K562 (cell line): ENCODE data around the gene NRIP2. TPM values are rescaled to one million over a fixed set of nuclear protein-coding genes. Genes with fewer than 3 reads are reported as not detected.
A peak's percentile ranks its signal among the peaks of the same experiment; 100 is the strongest.

Experiments
- ATF1 ChIP-seq, 2 experiments: fragments of 450-650 bp in 1 of 2; IDR thresholded peaks; 2 replicates each; pipeline ENCODE4 v1.6.1; 2016; ENCODE audit warnings: missing compliant biosample characterization in 1 of 2, missing genetic modification characterization in 1 of 2
- CCNT2 ChIP-seq: IDR thresholded peaks from 2 replicates; pipeline ENCODE4 v1.6.1; 2011; ENCODE audit warnings: borderline replicate concordance, low read depth, mild to moderate bottlenecking, moderate library complexity, mixed read lengths, low read length; ENCODE audit not compliant: insufficient read length; ENCODE audit errors: extremely low read depth
- CHD2 ChIP-seq: IDR thresholded peaks from 2 replicates; pipeline ENCODE4 v1.6.1; 2011; ENCODE audit warnings: low read depth, low read length
- CXXC5 ChIP-seq: fragments of 250-450 bp; sonication (Bioruptor Pico); IDR thresholded peaks from 2 replicates; pipeline ENCODE4 v1.8.0; 2022; ENCODE audit warnings: inconsistent platforms, mild to moderate bottlenecking, moderate library complexity
- MAX ChIP-seq: sonication (generic); formaldehyde crosslinking; IDR thresholded peaks from 2 replicates; pipeline ENCODE4 v1.9.0; 2022; ENCODE audit warnings: mild to moderate bottlenecking, missing genetic modification reagents
- MBD1 ChIP-seq: fragments of 250-450 bp; sonication (Bioruptor Pico); IDR thresholded peaks from 2 replicates; pipeline ENCODE4 v1.8.0; 2022; ENCODE audit warnings: inconsistent platforms
- MTA3 ChIP-seq: fragments of 450-650 bp; formaldehyde crosslinking; IDR thresholded peaks from 2 replicates; pipeline ENCODE4 v1.6.1; 2017; ENCODE audit warnings: mild to moderate bottlenecking, borderline replicate concordance
- NCOA6 ChIP-seq: fragments of 450-650 bp; IDR thresholded peaks from 2 replicates; pipeline ENCODE4 v1.6.1; 2017; ENCODE audit warnings: mild to moderate bottlenecking
- POLR2G ChIP-seq: fragments of 200-400 bp; formaldehyde crosslinking; IDR thresholded peaks from 2 replicates; pipeline ENCODE4 v1.6.1; 2017; ENCODE audit warnings: low read depth, mild to moderate bottlenecking, antibody characterized with exemption, low read length, moderate library complexity
- PRDM10 ChIP-seq: fragments of 450-650 bp; IDR thresholded peaks from 2 replicates; pipeline ENCODE4 v1.6.1; 2018; ENCODE audit not compliant: partially characterized antibody
- RCOR1 ChIP-seq, 2 experiments: IDR thresholded peaks; 2 replicates each; pipeline ENCODE4 v1.6.1; 2012; ENCODE audit warnings: low read depth in 2 of 2, low read length in 2 of 2, borderline replicate concordance in 1 of 2, improper control_type of control experiment in 1 of 2
- polyA plus RNA-seq, 8 experiments: library from polyadenylated mRNA; depleted of rRNA in 4 of 8; stranded (reverse) in 5 of 8; unstranded in 3 of 8; fragments of >200 nt; fragmentation: Nextera tagmentation in 2 of 8; fragmentation: Illumina TruSeq in 1 of 8; extraction: Ambion mirVana in 2 of 8; extraction: Trizol in 1 of 8; gene quantifications; 2 replicates each; pipeline versions ENCODE4 v1.2.1 to v1.2.3, GENCODE V29; 2011 to 2014; ENCODE audit warnings: inconsistent platforms in 1 of 8, missing spikeins in 1 of 8
- total RNA-seq, 7 experiments: library from RNA; depleted of rRNA in 6 of 7; stranded (reverse); fragments of >200 nt in 6 of 7; fragmentation: Illumina TruSeq in 2 of 7; extraction: Trizol in 2 of 7; gene quantifications; 2 replicates each; pipeline versions ENCODE4 v1.2.1 to v1.2.3, GENCODE V29; 2011 to 2021; ENCODE audit warnings: low replicate concordance in 1 of 7
- TF ChIP-seq, protein P1 (sequence below): fragments of 200-800 bp; sonication (Bioruptor generic); IDR thresholded peaks from 2 replicates; pipeline ENCODE4 v1.6.1; 2017; ENCODE audit warnings: missing genetic modification characterization, missing compliant biosample characterization
- TF ChIP-seq, protein P2 (sequence below): fragments of 450-650 bp; IDR thresholded peaks from 2 replicates; pipeline ENCODE4 v1.6.1; 2016; ENCODE audit warnings: borderline replicate concordance

The NRIP2 gene
- total and polyA plus RNA-seq, 9 of the 15 experiments (the other 6 are each of a cell fraction or from before 2014, with no cell fraction given), result 0.07 to 0.10 TPM; not detected in 7

- TF ChIP-seq PRDM10 (peak; percentile 33), MTA3 (peak; percentile 52; the same call in 1 of the 2 replicates), CHD2 (peak; percentile 32; the same call in 1 of the 2 replicates), RCOR1 (IDR thresholded peaks at IDR 0.05; ENCODE audit: borderline replicate concordance in 1 of 2, low read depth in 2 of 2, low read length in 2 of 2) (0 out of 4 replicates have a peak, but pooled peaks of 1 of the 2 experiments have one; percentile 10), MBD1 (CRISPR knock-in tag) (no peak), MAX (CRISPR knock-in tag) (peak; percentile 23; the same call in 1 of the 2 replicates), POLR2G (peak; percentile 92), NCOA6 (no peak), CCNT2 (peak; percentile 54), CXXC5 (CRISPR knock-in tag) (peak; percentile 72), ATF1 (CRISPR knock-in tag; IDR thresholded peaks at IDR 0.05) (no peak), ATF1 (tag; IDR thresholded peaks at IDR 0.05) (peak; percentile 16; the same call in 1 of the 2 replicates)
- TF ChIP-seq, protein P1, sequence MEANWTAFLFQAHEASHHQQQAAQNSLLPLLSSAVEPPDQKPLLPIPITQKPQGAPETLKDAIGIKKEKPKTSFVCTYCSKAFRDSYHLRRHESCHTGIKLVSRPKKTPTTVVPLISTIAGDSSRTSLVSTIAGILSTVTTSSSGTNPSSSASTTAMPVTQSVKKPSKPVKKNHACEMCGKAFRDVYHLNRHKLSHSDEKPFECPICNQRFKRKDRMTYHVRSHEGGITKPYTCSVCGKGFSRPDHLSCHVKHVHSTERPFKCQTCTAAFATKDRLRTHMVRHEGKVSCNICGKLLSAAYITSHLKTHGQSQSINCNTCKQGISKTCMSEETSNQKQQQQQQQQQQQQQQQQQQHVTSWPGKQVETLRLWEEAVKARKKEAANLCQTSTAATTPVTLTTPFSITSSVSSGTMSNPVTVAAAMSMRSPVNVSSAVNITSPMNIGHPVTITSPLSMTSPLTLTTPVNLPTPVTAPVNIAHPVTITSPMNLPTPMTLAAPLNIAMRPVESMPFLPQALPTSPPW (CRISPR knock-in tag), result peak; percentile 44; the same call in 1 of the 2 replicates
- TF ChIP-seq, protein P2, sequence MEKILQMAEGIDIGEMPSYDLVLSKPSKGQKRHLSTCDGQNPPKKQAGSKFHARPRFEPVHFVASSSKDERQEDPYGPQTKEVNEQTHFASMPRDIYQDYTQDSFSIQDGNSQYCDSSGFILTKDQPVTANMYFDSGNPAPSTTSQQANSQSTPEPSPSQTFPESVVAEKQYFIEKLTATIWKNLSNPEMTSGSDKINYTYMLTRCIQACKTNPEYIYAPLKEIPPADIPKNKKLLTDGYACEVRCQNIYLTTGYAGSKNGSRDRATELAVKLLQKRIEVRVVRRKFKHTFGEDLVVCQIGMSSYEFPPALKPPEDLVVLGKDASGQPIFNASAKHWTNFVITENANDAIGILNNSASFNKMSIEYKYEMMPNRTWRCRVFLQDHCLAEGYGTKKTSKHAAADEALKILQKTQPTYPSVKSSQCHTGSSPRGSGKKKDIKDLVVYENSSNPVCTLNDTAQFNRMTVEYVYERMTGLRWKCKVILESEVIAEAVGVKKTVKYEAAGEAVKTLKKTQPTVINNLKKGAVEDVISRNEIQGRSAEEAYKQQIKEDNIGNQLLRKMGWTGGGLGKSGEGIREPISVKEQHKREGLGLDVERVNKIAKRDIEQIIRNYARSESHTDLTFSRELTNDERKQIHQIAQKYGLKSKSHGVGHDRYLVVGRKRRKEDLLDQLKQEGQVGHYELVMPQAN, result no peak
Measured at GRCh38 chr12:2794736-2795289, 40.0 kb downstream of the NRIP2 start, which contains the start of gene FKBP4 (continued).
